Upper lobe of left lung (tissue), 6 donors: ENCODE results near the gene SCFD2. TPM values are rescaled to one million over a fixed set of nuclear protein-coding genes. Genes with fewer than 3 reads are reported as not detected.

Source experiments
- ATAC-seq, 2 donors: fragments of 200-7000 bp; cut with Tn5 transposase; one replicate each; pipeline ENCODE4 v1.9.1; 2022; ENCODE audit warnings: mild to moderate bottlenecking in 2 of 2, moderate library complexity in 2 of 2; ENCODE audit not compliant: low FRiP score in 2 of 2
- DNase-seq, 2 donors: peaks; one replicate each; pipeline ENCODE4 v3.0.0-alpha.2; 2019 to 2020
- H3K27ac ChIP-seq, 4 donors: fragments of 200-600 bp; sonication (generic); one replicate each; pipeline ENCODE4 v1.5.1; 2016 to 2019
- H3K27me3 ChIP-seq, 4 donors: fragments of 200-600 bp; sonication (generic); one replicate each; pipeline ENCODE4 v1.5.1; 2017 to 2019
- H3K36me3 ChIP-seq, 4 donors: fragments of 200-600 bp; sonication (generic); one replicate each; pipeline ENCODE4 v1.5.1; 2016 to 2019
- H3K4me1 ChIP-seq, 4 donors: fragments of 200-600 bp; sonication (generic); one replicate each; pipeline ENCODE4 v1.5.1; 2018 to 2019
- H3K4me3 ChIP-seq, 4 donors: fragments of 200-600 bp; sonication (generic); one replicate each; pipeline ENCODE4 v1.5.1; 2017 to 2019; ENCODE audit warnings: mild to moderate bottlenecking in 2 of 4, moderate library complexity in 1 of 4
- H3K9me3 ChIP-seq, 4 donors: fragments of 200-600 bp; sonication (generic); one replicate each; pipeline ENCODE4 v1.5.1; 2018 to 2019
- CTCF ChIP-seq, 6 experiments: fragments of 450-650 bp in 4 of 6; fragments of 200-600 bp in 2 of 6; sonication (generic) in 2 of 6; IDR thresholded peaks; one replicate each; pipeline ENCODE4 v1.5.1; 2016 to 2019; ENCODE audit warnings: antibody characterized with exemption in 6 of 6
- EP300 ChIP-seq, 4 donors: sonication (generic); formaldehyde crosslinking; IDR thresholded peaks; one replicate each; pipeline ENCODE4 v1.5.1; 2017; ENCODE audit warnings: antibody characterized with exemption in 4 of 4, control low read depth in 2 of 4
- POLR2A ChIP-seq, 4 donors: fragments of 450-650 bp; IDR thresholded peaks; one replicate each; pipeline ENCODE4 v1.5.1; 2016 to 2017; ENCODE audit warnings: antibody characterized with exemption in 4 of 4, mild to moderate bottlenecking in 2 of 4
- POLR2AphosphoS5 ChIP-seq, 2 donors: sonication (generic); formaldehyde crosslinking; IDR thresholded peaks; one replicate each; pipeline ENCODE4 v1.5.1; 2017; ENCODE audit warnings: antibody characterized with exemption in 2 of 2
- WGBS, 2 donors: methylation state at CpG; one replicate each; pipeline ENCODE4 v1.1.5; 2017 to 2018; 5-methylcytosine and 5-hydroxymethylcytosine counted together
- total RNA-seq, 6 donors: library from RNA; depleted of rRNA in 4 of 6; stranded (reverse); fragments of >200 nt in 4 of 6; gene quantifications; one replicate each; pipeline versions ENCODE4 v1.1.0 to v1.2.1, GENCODE V29; 2016 to 2021
- donor health status: DM: no; HTN: no; CAD: no; lungs with moderate emphysema.
- donor health status: DM: no; HTN: yes; CAD: no; lungs with severe emphysema.

The SCFD2 gene
- total RNA-seq, 6 donors from 2014 or later, result 15.2 to 33.5 (median 20.0) TPM

DNA sequence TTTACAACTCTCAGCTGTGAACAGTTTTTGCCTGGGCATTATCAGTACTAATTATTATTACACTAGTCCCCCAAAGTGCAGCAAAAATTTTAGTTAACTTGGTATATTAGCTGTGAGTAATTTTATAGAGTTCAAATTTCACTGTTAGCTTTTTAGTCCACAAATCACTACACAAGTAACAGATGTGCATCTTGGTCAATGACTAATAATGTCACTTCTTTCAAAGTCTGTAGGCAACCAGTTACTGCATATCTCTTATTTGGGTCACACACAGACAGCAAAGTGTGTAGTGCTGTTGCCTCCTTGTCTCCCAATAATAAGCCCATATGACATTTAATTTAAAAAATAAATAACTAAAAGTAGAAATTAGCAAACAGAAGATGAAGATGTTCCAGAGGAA lies 159.9 kb downstream of the SCFD2 start:
- ATAC-seq (no peak), DNase-seq (no peak)
- no peaks in the 10 kb centered on the region for H3K36me3 ChIP-seq
- no peaks in the 10 kb centered on the region for H3K4me1 ChIP-seq
- no peaks in the 10 kb centered on the region for H3K27me3 ChIP-seq
- H3K27ac ChIP-seq, result no peak overlapping the region
- no peaks in the 10 kb centered on the region for H3K9me3 ChIP-seq
- no peak overlapping the region for H3K4me3 ChIP-seq
- no peak for TF ChIP-seq EP300 (IDR thresholded peaks at IDR 0.05)
- TF ChIP-seq POLR2AphosphoS5 (IDR thresholded peaks at IDR 0.05), result no peak
- no peak for TF ChIP-seq POLR2A (IDR thresholded peaks at IDR 0.05)
- no peak for TF ChIP-seq CTCF (IDR thresholded peaks at IDR 0.05)

DNA sequence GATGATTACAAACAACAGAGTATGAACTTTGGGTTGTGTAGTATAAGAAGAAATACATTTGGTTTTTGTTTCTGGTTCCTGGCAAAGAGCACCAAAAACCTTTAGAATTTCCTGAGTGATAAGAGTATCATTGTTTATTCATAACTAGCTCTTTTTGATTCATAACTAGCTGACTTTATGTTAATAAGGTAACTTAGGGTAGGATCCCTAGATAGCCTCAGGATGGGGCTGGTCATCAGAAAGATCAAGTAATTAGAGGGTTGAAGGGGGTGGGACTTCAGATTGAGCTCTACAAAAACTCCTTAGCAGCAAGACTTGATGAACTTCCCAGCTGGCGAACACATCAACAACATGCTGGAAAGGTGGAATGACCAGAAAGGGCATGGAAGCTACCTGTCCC lies 166.5 kb downstream of the SCFD2 start:
- DNase-seq (no peak), ATAC-seq (no peak)
- no peak for TF ChIP-seq POLR2A (IDR thresholded peaks at IDR 0.05)
- no peak for TF ChIP-seq CTCF (IDR thresholded peaks at IDR 0.05)
- no peak for TF ChIP-seq EP300 (IDR thresholded peaks at IDR 0.05)
- TF ChIP-seq POLR2AphosphoS5 (IDR thresholded peaks at IDR 0.05), result no peak
- no peaks in the 10 kb centered on the region for H3K36me3 ChIP-seq
- H3K4me1 ChIP-seq, result peaks cover 0 to 8% (median 5%) of the 10 kb centered on the region in 4 donors
- no peak overlapping the region for H3K4me3 ChIP-seq
- no peaks in the 10 kb centered on the region for H3K27me3 ChIP-seq
- no peak overlapping the region for H3K27ac ChIP-seq
- WGBS, 2 donors, result 89 to 100% methylated on average over 1 of the region's 1 CpG
- H3K9me3 ChIP-seq, result no peaks in the 10 kb centered on the region

DNA sequence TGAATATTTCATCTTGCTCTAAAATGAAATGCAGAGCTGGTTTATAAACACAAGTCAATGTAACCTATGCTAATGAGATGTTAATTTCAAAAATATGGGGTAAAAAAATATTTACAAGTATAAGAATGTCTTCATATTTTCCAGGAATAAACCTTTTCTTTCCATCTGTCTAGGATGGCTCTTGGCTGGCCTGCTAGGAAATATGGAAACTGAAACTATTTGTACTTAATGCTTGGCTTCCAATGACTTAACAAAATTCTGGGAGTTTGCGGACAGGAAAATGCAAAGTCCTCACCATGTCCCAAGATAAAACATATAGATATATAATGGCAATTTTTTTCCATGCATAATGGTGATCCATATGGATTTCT lies 168.1 kb downstream of the SCFD2 start:
- WGBS, 2 donors, result 85 to 86% methylated on average over 1 of the region's 1 CpG
- DNase-seq, result no peak
- Histone ChIP-seq H3K27ac (no peak overlapping the region), H3K9me3 (no peaks in the 10 kb centered on the region), H3K4me3 (no peak overlapping the region), H3K27me3 (no peaks in the 10 kb centered on the region), H3K4me1 (peaks cover 0 to 8% (median 5%) of the 10 kb centered on the region in 4 donors), H3K36me3 (no peaks in the 10 kb centered on the region)
- ATAC-seq, result no peak
- TF ChIP-seq POLR2AphosphoS5 (IDR thresholded peaks at IDR 0.05), result no peak
- TF ChIP-seq POLR2A (IDR thresholded peaks at IDR 0.05), result no peak
- TF ChIP-seq CTCF (IDR thresholded peaks at IDR 0.05), result no peak
- TF ChIP-seq EP300 (IDR thresholded peaks at IDR 0.05), result no peak

DNA sequence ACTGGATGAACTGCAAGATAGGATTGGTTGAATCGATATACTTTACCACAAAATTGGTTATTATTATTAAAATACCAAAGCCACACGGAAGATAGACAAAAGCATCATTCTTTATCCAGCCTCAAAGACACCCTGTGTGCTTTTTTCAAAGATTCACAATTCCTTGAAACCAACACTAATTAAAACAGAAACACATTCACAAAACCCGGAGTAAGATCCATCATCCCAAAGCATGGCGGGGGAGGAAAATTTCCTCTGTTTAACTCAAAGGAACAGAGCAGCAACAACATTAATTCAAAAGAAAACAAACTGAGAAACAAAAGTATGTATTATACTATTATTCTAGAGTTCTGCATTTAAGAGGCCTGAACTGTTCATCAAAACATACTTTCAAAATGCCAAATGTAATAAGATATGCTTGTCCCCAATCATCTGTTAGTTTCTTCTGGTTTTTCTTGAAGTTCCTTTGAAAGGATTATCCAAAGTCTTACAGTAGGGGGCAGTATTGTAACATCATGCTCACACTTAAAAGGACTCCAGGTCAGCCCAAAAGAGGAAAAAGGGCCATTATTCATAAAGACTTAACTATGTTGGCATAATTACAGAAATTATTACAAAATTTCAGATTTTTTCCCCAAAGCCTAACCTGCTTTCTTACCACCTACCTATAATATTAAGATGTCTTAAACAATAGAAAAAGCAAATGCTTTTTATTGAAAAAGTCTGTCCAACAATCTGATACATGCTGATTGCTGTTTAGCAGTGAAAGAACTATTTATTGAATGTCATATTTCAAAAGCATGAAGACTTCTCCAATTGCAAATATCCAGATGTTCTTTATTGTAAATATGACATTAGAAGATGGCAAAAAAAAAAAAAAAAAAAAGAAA lies 168.7 kb downstream of the SCFD2 start:
- Histone ChIP-seq H3K4me3 (no peak overlapping the region), H3K36me3 (no peaks in the 10 kb centered on the region), H3K27me3 (no peaks in the 10 kb centered on the region), H3K4me1 (peaks cover 0 to 8% (median 5%) of the 10 kb centered on the region in 4 donors), H3K9me3 (no peaks in the 10 kb centered on the region), H3K27ac (no peak overlapping the region)
- no peak for TF ChIP-seq POLR2A (IDR thresholded peaks at IDR 0.05)
- TF ChIP-seq CTCF (IDR thresholded peaks at IDR 0.05), result peak; percentile 47 to 77 (median 65)
- 59 to 67% methylated on average over 4 of the region's 4 CpGs for WGBS, 2 donors
- ATAC-seq (peak; percentile 43 to 84), DNase-seq (no peak)
